HG03432 (cell line): Measurements from ENCODE around the gene SYMPK.
"Not testable (repeated sequence)": the region's sequence is repeated elsewhere in the genome, so short reads cannot be mapped to it uniquely, and the experiment has no call there.

Experiments used
- ATAC-seq: cut with Tn5 transposase; IDR thresholded peaks from one replicate; pipeline ENCODE4 v1.9.1; 2021; ENCODE audit warnings: mild to moderate bottlenecking, moderate library complexity; ENCODE audit not compliant: unreplicated experiment

SYMPK gene

DNA sequence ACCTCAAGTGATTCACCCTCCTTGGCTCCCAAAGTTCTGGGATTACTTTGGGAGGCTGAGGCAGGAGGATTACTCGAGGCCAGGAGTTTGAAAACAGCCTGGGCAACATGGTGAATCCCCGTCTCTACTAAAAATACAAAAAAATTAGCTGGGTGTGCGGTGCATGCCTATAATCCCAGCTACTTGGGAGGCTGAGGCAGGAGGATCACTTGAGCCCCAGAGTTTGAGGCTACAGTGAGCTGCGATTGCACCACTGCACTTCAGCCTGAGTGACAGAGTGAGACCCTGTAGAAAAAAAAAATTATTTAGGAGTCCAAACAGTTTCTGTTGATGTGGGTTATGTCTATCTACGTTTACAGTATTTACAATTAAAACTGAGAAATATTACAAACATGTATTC is 7.9 kb upstream of the SYMPK start:
- no peak for ATAC-seq

- not testable (repeated sequence) for ATAC-seq
These were observed 4.3 kb upstream of the SYMPK start for GRCh38 chr19:45867241-45867640.

- no peak for ATAC-seq
These were observed 3.6 kb upstream of the SYMPK start for GRCh38 chr19:45866400-45867176.

DNA sequence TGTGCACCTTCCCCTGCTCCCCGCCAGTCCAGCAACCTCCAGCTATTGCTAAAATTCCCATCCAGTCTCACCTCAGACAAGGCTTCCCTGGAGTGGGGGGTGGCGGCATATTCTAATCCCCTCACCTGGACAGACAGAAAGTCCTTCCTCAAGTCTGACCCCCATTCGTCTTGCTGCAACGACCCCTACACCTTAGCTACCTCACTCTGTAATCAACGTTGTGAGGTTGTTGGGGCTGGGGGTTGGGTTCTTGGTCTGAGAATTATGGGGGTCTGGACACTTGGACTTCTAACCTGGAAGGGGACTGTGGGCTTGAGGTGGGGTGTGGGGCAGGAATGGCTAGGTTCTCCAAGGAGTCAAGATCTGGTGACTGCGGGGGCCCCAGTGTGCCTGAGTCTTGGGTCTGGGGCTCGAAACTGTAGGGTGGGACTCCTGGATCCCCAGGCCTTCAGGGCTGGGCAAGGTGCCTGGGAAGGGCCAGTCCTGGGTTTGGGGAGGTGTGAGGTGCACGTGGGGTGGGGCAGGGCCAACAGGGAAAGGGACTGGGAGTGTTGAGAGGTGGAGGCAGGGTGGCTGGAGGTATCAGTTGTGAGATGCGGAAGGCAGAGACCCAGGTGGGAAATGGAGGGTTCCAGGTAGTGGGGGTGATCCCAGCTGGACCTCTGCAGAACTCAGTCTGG is 2.5 kb upstream of the SYMPK start:
- ATAC-seq, result no peak

- ATAC-seq, result no peak
These were observed 1.7 kb upstream of the SYMPK start for GRCh38 chr19:45864629-45865082.

GRCh38 chr19:45863840-45864628 is 1.1 kb upstream of the SYMPK start, which contains the start of gene FOXA3:
Gene FOXA3, plus strand, starts transcription at chr19:45864326. Its CDS starts 131 bp downstream, at chr19:45864457.
- ATAC-seq, result peak; percentile 45

GRCh38 chr19:45863335-45863839 is 440 bp upstream of the SYMPK start:
- no peak for ATAC-seq

- no peak for ATAC-seq
These were observed 730 bp downstream of the SYMPK start for GRCh38 chr19:45862271-45862563.

DNA sequence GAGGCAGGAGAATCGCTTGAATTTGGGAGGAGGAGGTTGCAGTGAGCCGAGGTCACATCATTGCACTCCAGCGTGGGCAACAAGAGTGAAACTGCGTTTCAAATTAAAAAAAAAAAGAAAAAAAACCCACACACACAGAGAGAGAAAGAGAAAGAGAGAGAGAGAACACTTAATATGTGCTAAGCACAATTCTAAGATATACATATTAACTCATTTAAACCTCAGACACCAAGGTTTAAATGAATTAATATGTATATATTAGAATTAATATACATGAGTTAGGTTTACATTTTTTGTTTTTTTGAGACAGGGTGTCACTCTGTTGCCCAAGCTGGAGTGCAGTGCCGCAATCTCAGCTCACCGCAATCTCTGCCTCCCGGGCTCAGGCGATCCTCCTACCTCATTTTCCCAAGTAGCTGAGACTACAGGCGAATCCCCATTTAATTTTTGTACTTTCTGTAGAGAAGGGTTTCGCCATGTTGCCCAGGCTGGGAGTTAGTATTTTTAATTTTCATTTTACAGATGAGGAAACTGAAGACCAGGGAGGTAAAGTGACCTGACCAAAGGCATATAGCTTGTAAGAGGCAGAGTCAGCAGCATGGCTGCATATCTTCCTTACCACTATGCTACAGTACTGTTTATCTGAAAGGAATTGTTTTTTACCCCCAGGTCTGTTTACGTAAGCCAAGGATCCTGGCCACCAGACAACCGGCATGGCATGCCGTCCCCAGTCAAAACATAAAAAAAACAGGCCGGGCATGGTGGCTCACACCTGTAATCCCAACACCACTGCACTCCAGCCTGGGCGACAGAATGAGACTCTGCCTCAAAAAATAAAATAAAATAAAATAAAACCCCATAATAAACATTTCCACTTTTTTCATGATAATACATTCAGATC is 2.3 kb downstream of the SYMPK start:
- ATAC-seq, result no peak

DNA sequence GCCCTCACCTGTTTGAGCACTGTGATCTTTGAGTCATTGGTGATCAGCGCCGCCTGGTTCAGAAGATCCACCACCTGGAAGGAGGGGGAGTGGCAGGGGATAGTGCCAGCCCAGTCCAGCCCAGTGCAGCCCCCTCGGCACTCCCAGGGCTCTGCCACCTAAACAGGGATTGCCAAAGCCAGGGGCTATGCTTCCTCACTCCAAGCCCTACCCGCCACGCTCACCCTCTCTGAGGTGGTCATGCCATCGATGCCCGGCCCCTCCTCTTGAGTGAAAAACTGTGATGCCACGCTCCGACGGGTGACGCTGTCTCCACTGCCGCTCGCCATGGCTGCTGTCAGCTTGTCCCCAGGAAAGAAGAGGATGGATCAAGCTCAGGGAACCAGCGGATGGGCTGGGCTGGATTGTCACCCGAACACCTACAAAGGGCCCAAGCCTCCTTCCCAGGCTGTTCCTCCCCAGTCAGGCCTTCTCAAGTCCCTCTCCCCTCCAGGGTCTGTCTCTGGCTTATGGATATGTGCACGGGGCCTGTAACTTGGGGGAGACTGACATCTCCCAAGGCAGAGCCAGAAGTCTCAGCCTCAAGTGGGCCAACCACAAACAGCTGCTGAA is 8.7 kb downstream of the SYMPK start:
- no peak for ATAC-seq

GRCh38 chr19:45852983-45853382 is 10.0 kb downstream of the SYMPK start:
- ATAC-seq, result no peak

- ATAC-seq, result no peak
These were observed 10.7 kb downstream of the SYMPK start for GRCh38 chr19:45852145-45852750.

DNA sequence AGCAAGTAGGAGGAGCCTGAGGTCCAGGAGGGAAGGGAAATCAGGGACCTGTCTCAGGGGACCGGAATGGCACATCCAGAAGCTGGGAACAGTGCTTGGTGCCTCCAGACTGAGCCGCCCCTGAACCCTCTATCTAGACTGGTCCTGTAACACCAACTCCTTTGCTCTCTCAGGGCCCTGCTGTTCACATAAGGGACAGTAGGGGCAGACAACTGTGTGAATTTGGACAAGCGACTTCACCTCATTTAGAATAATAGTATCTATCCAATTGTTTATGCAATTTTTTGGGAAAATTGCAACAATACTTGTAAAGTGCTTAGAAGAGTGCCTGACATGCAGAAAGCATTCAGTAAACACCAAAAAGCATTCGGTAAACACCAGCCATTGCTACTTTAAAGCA is 14.0 kb downstream of the SYMPK start:
- ATAC-seq, result no peak

DNA sequence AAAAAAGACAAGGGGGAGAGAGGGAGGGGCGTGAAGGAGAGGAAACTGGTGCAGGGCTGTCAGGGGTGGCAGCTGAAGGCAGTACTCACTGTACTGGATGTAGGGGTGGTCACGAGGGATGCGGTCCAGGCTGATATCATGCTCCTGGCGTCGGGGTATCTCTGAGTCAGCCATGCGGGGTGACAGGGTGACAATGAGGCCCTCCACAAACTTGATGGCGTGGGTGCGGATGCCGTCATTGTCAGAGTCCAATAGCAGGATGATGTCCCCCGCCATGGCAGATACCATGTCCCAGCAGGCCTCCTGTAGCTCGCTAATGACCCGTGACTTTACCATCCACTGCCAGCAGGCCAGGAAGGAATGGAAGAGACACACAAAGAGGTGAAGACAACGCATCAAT is 15.3 kb downstream of the SYMPK start:
- no peak for ATAC-seq

- no peak for ATAC-seq
These were observed 20.7 kb downstream of the SYMPK start for GRCh38 chr19:45842198-45842597.

DNA sequence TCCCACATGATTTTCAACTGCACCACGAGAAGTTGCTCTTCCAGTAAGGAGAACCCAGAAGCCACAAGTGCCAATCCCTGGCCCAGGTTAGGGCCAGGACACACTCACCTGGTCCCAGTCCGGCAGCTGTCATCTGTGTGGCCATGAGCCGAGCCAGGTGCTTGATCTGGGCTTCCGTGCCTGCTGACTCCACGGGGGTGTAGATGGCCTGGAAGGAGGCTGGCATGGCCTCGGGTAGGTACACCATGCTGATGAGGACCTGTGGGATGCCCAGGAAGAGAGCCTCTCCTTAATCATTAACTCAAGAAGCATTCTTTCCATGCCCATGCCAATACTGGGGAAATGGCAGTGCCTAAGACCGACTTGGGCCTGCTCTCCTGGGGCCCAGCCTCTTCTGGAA is 28.0 kb downstream of the SYMPK start:
- no peak for ATAC-seq

DNA sequence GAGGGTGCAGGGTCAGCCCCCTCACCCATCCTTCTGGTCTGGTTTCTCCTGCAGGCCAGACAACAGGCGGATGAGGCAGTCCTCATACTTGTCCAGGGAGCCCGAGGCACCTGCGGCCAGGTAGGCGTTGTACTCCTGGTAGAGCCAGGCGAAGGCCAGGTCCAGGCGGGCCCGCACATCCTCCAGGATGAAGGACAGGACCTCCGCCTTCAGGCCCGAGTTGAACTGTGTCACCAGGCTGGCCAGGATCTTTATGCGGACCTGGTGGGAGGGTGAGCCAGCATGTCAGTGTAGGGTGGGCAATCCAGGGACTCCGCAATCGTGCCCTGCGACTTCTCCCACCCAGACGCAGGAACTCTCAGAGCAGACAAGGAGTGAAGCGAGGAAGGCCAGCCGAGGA is 34.0 kb downstream of the SYMPK start:
- ATAC-seq, result no peak

- ATAC-seq, result no peak
These were observed 34.4 kb downstream of the SYMPK start for GRCh38 chr19:45828523-45828922.

GRCh38 chr19:45827459-45828093 is 35.4 kb downstream of the SYMPK start:
- ATAC-seq, result no peak
